ENCODE results near the gene PDK2.

- TF ChIP-seq CTCF (IDR thresholded peaks at IDR 0.05) (no peak), POLR2AphosphoS5 (IDR thresholded peaks at IDR 0.05) (no peak), EP300 (IDR thresholded peaks at IDR 0.05) (no peak)
These were observed 7.2 kb upstream of the PDK2 start for GRCh38 chr17:50087912-50088405.
